GM19043 (cell line): ENCODE measurements around the gene NTN1.

ENCODE experiments used
- ATAC-seq: cut with Tn5 transposase; IDR thresholded peaks from one replicate; pipeline ENCODE4 v1.9.1; 2021; ENCODE audit warnings: low read depth; ENCODE audit not compliant: unreplicated experiment

NTN1 gene

GRCh38 chr17:9116861-9117568 is 95.7 kb downstream of the NTN1 start:
- no peak for ATAC-seq

GRCh38 chr17:9120471-9120870 is 99.2 kb downstream of the NTN1 start:
- ATAC-seq, result no peak

- no peak for ATAC-seq
These were observed 100.0 kb downstream of the NTN1 start for GRCh38 chr17:9121186-9121820.

GRCh38 chr17:9123594-9124553 is 102.6 kb downstream of the NTN1 start:
- ATAC-seq, result no peak

- no peak for ATAC-seq
These were observed 103.2 kb downstream of the NTN1 start for GRCh38 chr17:9124554-9124935.

- ATAC-seq, result no peak
These were observed 104.4 kb downstream of the NTN1 start for GRCh38 chr17:9125722-9126121.

GRCh38 chr17:9127340-9127739 is 106.0 kb downstream of the NTN1 start:
- ATAC-seq, result no peak

- no peak for ATAC-seq
These were observed 110.1 kb downstream of the NTN1 start for GRCh38 chr17:9131371-9131770.

- no peak for ATAC-seq
These were observed 111.0 kb downstream of the NTN1 start for GRCh38 chr17:9132291-9132690.

GRCh38 chr17:9132944-9133610 is 111.8 kb downstream of the NTN1 start:
- no peak for ATAC-seq

GRCh38 chr17:9138161-9138717 is 116.9 kb downstream of the NTN1 start:
- no peak for ATAC-seq

- no peak for ATAC-seq
These were observed 118.4 kb downstream of the NTN1 start for GRCh38 chr17:9139695-9140094.

- ATAC-seq, result no peak
These were observed 119.5 kb downstream of the NTN1 start for GRCh38 chr17:9140550-9141424.

GRCh38 chr17:9141425-9141753 is 120.1 kb downstream of the NTN1 start:
- no peak for ATAC-seq

- ATAC-seq, result no peak
These were observed 121.6 kb downstream of the NTN1 start for GRCh38 chr17:9142772-9143494.

- ATAC-seq, result no peak
These were observed 123.4 kb downstream of the NTN1 start for GRCh38 chr17:9144502-9145249.

GRCh38 chr17:9146064-9146463 is 124.8 kb downstream of the NTN1 start:
- no peak for ATAC-seq

- ATAC-seq, result no peak
These were observed 127.7 kb downstream of the NTN1 start for GRCh38 chr17:9148905-9149525.
